Skin of body (tissue), 2 donors: ENCODE data around the gene CHEK1. TPM values are rescaled to one million over a fixed set of nuclear protein-coding genes. Genes with fewer than 3 reads are reported as not detected.
A peak's percentile ranks its signal among the peaks of the same experiment; 100 is the strongest.
"Not testable (repeated sequence)": the region's sequence is repeated elsewhere in the genome, so short reads cannot be mapped to it uniquely, and the experiment has no call there.

Experiments used
- DNase-seq: peaks from one replicate; lab custom pipeline; 2025; lab: John Stamatoyannopoulos, UW
- total RNA-seq: library from RNA; depleted of rRNA; stranded (reverse); fragments of >200 nt; gene quantifications from one replicate; pipeline ENCODE4 v1.2.3, GENCODE V29; 2014

Gene CHEK1
- total RNA-seq: 16.6 TPM

- no peak for DNase-seq
Observed at GRCh38 chr11:125624756-125625213, at the start of gene CHEK1. Gene CHEK1, plus strand, starts transcription at chr11:125625163. Its CDS starts 1,606 bp downstream, at chr11:125626769.

GRCh38 chr11:125577181-125577580 lies 47.8 kb upstream of the CHEK1 start:
- not testable (repeated sequence) for DNase-seq

- no peak for DNase-seq
Observed at GRCh38 chr11:125578783-125579182, 46.2 kb upstream of the CHEK1 start.

- no peak for DNase-seq
Observed at GRCh38 chr11:125579811-125580210, 45.2 kb upstream of the CHEK1 start.

- DNase-seq: no peak
Observed at GRCh38 chr11:125583496-125583895, 41.5 kb upstream of the CHEK1 start.

GRCh38 chr11:125585487-125585886 lies 39.5 kb upstream of the CHEK1 start:
- no peak for DNase-seq

GRCh38 chr11:125586623-125587022 lies 38.3 kb upstream of the CHEK1 start:
- DNase-seq: no peak

GRCh38 chr11:125587480-125587879 lies 37.5 kb upstream of the CHEK1 start:
- DNase-seq: no peak

- no peak for DNase-seq
Observed at GRCh38 chr11:125588505-125588904, 36.5 kb upstream of the CHEK1 start.

GRCh38 chr11:125591649-125592304 lies 33.2 kb upstream of the CHEK1 start:
- peak; percentile 81 for DNase-seq

GRCh38 chr11:125592305-125593113 lies 32.5 kb upstream of the CHEK1 start, which contains the start of gene STT3A:
Gene STT3A, plus strand, starts transcription at chr11:125592852. Its CDS starts 3,064 bp downstream, at chr11:125595916.
- DNase-seq: peak; percentile 100

- DNase-seq: no peak
Observed at GRCh38 chr11:125593114-125593820, 31.7 kb upstream of the CHEK1 start.

GRCh38 chr11:125594958-125595357 lies 30.0 kb upstream of the CHEK1 start:
- no peak for DNase-seq

- no peak for DNase-seq
Observed at GRCh38 chr11:125600663-125601062, 24.3 kb upstream of the CHEK1 start.

GRCh38 chr11:125603207-125603606 lies 21.8 kb upstream of the CHEK1 start:
- DNase-seq: no peak

- no peak for DNase-seq
Observed at GRCh38 chr11:125605417-125605816, 19.5 kb upstream of the CHEK1 start.

GRCh38 chr11:125609545-125609944 lies 15.4 kb upstream of the CHEK1 start:
- DNase-seq: no peak

GRCh38 chr11:125618383-125618782 lies 6.6 kb upstream of the CHEK1 start:
- DNase-seq: no peak

- no peak for DNase-seq
Observed at GRCh38 chr11:125621995-125622394, 3.0 kb upstream of the CHEK1 start.

- DNase-seq: no peak
Observed at GRCh38 chr11:125623064-125623463, 1.9 kb upstream of the CHEK1 start.

- DNase-seq: peak; percentile 46
Observed at GRCh38 chr11:125625225-125625629, 264 bp downstream of the CHEK1 start.
